Ascending aorta (tissue), 2 donors: ENCODE data around the gene AANAT. TPM values are rescaled to one million over a fixed set of nuclear protein-coding genes. Genes with fewer than 3 reads are reported as not detected.
A peak's percentile ranks its signal among the peaks of the same experiment; 100 is the strongest.
"Not testable (repeated sequence)": the region's sequence is repeated elsewhere in the genome, so short reads cannot be mapped to it uniquely, and the experiment has no call there.

Experiments
- DNase-seq, 2 donors: peaks; one replicate each; pipeline ENCODE4 v3.0.0-alpha.2; 2019; ENCODE audit warnings: low spot score in 2 of 2
- H3K27ac ChIP-seq, 2 donors: fragments of 200-600 bp; sonication (generic); one replicate each; pipeline ENCODE4 v1.5.1; 2016 to 2017; ENCODE audit warnings: mild to moderate bottlenecking in 1 of 2
- H3K27me3 ChIP-seq: fragments of 200-600 bp; sonication (generic); one replicate; pipeline ENCODE4 v1.5.1; 2017
- H3K36me3 ChIP-seq, 2 donors: fragments of 200-600 bp; sonication (generic); one replicate each; pipeline ENCODE4 v1.5.1; 2016
- H3K4me1 ChIP-seq, 2 donors: fragments of 200-600 bp; sonication (generic); one replicate each; pipeline ENCODE4 v1.5.1; 2016 to 2017; ENCODE audit warnings: mild to moderate bottlenecking in 1 of 2
- H3K4me3 ChIP-seq, 2 donors: fragments of 200-600 bp; sonication (generic); one replicate each; pipeline ENCODE4 v1.5.1; 2016 to 2017; ENCODE audit warnings: mild to moderate bottlenecking in 1 of 2
- H3K9me3 ChIP-seq, 2 donors: fragments of 200-600 bp; sonication (generic); one replicate each; pipeline ENCODE4 v1.5.1; 2016
- CTCF ChIP-seq, 3 experiments: fragments of 200-600 bp in 2 of 3; fragments of 450-650 bp in 1 of 3; sonication (generic) in 2 of 3; IDR thresholded peaks; one replicate each; pipeline ENCODE4 v1.5.1; 2016 to 2019; ENCODE audit warnings: antibody characterized with exemption in 3 of 3, mild to moderate bottlenecking in 1 of 3, moderate library complexity in 1 of 3
- intact Hi-C: fragments of 100-400 bp; cut with DNase I; formaldehyde crosslinking; loops from one replicate; pipeline ENCODE4 v1.15.1; 2023
- total RNA-seq: library from RNA; depleted of rRNA; stranded (reverse); fragments of >200 nt; gene quantifications from one replicate; pipeline ENCODE4 v1.1.0, GENCODE V29; 2016

AANAT gene
- total RNA-seq, 1 donor from 2014 or later = not detected

GRCh38 chr17:76506408-76507345 lies 39.3 kb downstream of the AANAT start:
- no peak overlapping the region for H3K4me3 ChIP-seq
- H3K27me3 ChIP-seq = no peaks in the 10 kb centered on the region
- H3K36me3 ChIP-seq = no peaks in the 10 kb centered on the region
- intact Hi-C loops = loop anchor here (1.0 kb wide), 2 partner anchors 40 to 98 kb away; no protein-coding TSS in a partner anchor
- no peaks in the 10 kb centered on the region for H3K9me3 ChIP-seq
- peak; percentile 92 to 97 (median 93) for TF ChIP-seq CTCF (IDR thresholded peaks at IDR 0.05)
- H3K27ac ChIP-seq = no peak overlapping the region
- H3K4me1 ChIP-seq = peaks cover 3 to 12% of the 10 kb centered on the region in 2 donors
- DNase-seq = peak in 1 of 2 donors; percentile 91

GRCh38 chr17:76508472-76509063 lies 41.2 kb downstream of the AANAT start:
- DNase-seq, H3K36me3 ChIP-seq, H3K27ac ChIP-seq, intact Hi-C loops, H3K4me1 ChIP-seq, H3K27me3 ChIP-seq, H3K9me3 ChIP-seq, H3K4me3 ChIP-seq: not testable (repeated sequence)

- Histone ChIP-seq H3K27ac (no peak overlapping the region), H3K27me3 (no peaks in the 10 kb centered on the region), H3K4me3 (no peak overlapping the region), H3K4me1 (peaks cover 0 to 10% of the 10 kb centered on the region in 2 donors), H3K36me3 (no peaks in the 10 kb centered on the region), H3K9me3 (no peaks in the 10 kb centered on the region)
- DNase-seq = no peak
- TF ChIP-seq CTCF (IDR thresholded peaks at IDR 0.05) = no peak
- intact Hi-C loops = no loop called here
Measured at GRCh38 chr17:76510831-76511244, 43.4 kb downstream of the AANAT start.

- Histone ChIP-seq H3K4me3 (no peak overlapping the region), H3K9me3 (no peaks in the 10 kb centered on the region), H3K27me3 (no peaks in the 10 kb centered on the region), H3K27ac (no peak overlapping the region), H3K36me3 (no peaks in the 10 kb centered on the region), H3K4me1 (peaks cover 0 to 11% of the 10 kb centered on the region in 2 donors)
- TF ChIP-seq CTCF (IDR thresholded peaks at IDR 0.05) = no peak
- DNase-seq = no peak
- intact Hi-C loops = no loop called here
Measured at GRCh38 chr17:76511668-76512365, 44.4 kb downstream of the AANAT start.

GRCh38 chr17:76512366-76513305 lies 45.2 kb downstream of the AANAT start:
- Histone ChIP-seq H3K4me1 (peaks cover 0 to 11% of the 10 kb centered on the region in 2 donors), H3K9me3 (no peaks in the 10 kb centered on the region), H3K27me3 (no peaks in the 10 kb centered on the region), H3K36me3 (no peaks in the 10 kb centered on the region), H3K4me3 (no peak overlapping the region), H3K27ac (no peak overlapping the region)
- no peak for TF ChIP-seq CTCF (IDR thresholded peaks at IDR 0.05)
- DNase-seq = no peak
- intact Hi-C loops = no loop called here
